NB4 (cell line): ENCODE data around the gene ZDHHC16.
"Not testable (repeated sequence)": the region's sequence is repeated elsewhere in the genome, so short reads cannot be mapped to it uniquely, and the experiment has no call there.

Source experiments
- DNase-seq: peaks from one replicate; pipeline ENCODE4 v3.0.0; 2010; ENCODE audit warnings: low read depth
- H3K4me3 ChIP-seq: one replicate; pipeline ENCODE4 v1.5.1; 2011; ENCODE audit warnings: mild to moderate bottlenecking, low read depth, low read length, moderate library complexity
- MYC ChIP-seq: IDR thresholded peaks from 2 replicates; pipeline ENCODE4 v1.6.1; 2011; ENCODE audit warnings: low read depth, low read length
- POLR2A ChIP-seq: IDR thresholded peaks from 2 replicates; pipeline ENCODE4 v1.6.1; 2011; ENCODE audit warnings: mild to moderate bottlenecking; ENCODE audit not compliant: insufficient read length; ENCODE audit errors: extremely low read depth
- TF ChIP-seq, protein P1 (sequence below): IDR thresholded peaks from one replicate; pipeline ENCODE4 v1.5.1; 2012; ENCODE audit warnings: low read depth, low read length
- TF ChIP-seq, protein P2 (sequence below): IDR thresholded peaks from 2 replicates; pipeline ENCODE4 v1.6.1; 2011; ENCODE audit warnings: low read depth, low read length

Gene ZDHHC16

DNA sequence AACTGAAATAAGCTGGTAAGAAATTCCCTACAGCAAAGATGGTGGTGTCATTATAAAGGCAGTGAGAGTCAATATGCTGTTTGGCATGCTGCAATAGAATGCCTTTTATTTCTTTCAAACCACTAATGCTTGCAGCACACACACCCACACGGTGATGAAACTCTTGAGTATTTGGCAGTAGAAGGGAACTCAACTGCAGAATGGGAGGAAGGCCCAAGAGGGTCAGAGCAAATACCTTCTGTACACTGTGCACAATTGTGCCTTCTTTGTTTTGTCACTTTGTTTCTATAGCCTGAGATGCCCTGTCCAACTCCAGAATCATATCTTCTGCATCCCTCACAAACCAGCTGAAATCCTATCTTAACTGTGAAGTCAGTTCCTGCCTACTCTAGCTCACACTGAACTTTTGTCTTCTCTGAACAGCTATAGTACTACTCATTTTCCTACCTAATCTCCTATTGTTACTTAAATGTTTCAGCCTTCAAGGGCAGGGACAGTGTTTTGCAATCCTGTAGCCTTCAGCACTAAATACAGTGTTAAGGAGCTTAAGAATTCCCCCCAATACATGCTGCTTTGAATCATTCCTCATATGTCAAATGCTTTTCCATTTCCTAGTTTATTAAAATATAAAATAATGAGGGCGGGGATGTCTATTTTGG, 30.1 kb downstream of the ZDHHC16 start:
- TF ChIP-seq POLR2A (no peak), MYC (no peak)
- TF ChIP-seq, protein P1, sequence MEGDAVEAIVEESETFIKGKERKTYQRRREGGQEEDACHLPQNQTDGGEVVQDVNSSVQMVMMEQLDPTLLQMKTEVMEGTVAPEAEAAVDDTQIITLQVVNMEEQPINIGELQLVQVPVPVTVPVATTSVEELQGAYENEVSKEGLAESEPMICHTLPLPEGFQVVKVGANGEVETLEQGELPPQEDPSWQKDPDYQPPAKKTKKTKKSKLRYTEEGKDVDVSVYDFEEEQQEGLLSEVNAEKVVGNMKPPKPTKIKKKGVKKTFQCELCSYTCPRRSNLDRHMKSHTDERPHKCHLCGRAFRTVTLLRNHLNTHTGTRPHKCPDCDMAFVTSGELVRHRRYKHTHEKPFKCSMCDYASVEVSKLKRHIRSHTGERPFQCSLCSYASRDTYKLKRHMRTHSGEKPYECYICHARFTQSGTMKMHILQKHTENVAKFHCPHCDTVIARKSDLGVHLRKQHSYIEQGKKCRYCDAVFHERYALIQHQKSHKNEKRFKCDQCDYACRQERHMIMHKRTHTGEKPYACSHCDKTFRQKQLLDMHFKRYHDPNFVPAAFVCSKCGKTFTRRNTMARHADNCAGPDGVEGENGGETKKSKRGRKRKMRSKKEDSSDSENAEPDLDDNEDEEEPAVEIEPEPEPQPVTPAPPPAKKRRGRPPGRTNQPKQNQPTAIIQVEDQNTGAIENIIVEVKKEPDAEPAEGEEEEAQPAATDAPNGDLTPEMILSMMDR = no peak
- TF ChIP-seq, protein P2, sequence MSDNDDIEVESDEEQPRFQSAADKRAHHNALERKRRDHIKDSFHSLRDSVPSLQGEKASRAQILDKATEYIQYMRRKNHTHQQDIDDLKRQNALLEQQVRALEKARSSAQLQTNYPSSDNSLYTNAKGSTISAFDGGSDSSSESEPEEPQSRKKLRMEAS = 0 out of 2 replicates have a peak, but pooled peaks have one; percentile 17
- no peak overlapping the region for H3K4me3 ChIP-seq
- DNase-seq = peak; percentile 60

DNA sequence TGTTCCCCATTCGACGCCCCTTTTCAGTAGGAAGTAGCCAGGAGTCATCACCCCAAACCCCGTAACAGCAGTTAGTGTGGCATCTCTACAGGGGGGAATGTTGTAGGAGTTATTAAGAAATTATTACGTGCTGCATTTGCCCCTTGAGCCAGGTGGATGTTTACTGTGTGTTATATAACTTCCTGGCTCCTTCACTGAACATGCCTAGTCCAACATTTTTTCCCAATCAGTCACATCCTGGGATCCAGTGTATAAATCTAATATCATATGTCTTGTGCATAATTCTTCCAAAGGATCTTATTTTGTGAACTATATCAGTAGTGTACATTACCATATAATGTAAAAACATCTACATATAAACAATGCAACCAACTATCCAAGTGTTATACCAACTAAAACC, 33.4 kb downstream of the ZDHHC16 start:
- not testable (repeated sequence) for DNase-seq, H3K4me3 ChIP-seq

GRCh38 chr10:97479939-97480338, 34.0 kb downstream of the ZDHHC16 start:
- TF ChIP-seq POLR2A (no peak), MYC (no peak)
- TF ChIP-seq, protein P2 = no peak
- TF ChIP-seq, protein P1 = no peak
- peak; percentile 51 for DNase-seq
- H3K4me3 ChIP-seq = no peak overlapping the region

DNA sequence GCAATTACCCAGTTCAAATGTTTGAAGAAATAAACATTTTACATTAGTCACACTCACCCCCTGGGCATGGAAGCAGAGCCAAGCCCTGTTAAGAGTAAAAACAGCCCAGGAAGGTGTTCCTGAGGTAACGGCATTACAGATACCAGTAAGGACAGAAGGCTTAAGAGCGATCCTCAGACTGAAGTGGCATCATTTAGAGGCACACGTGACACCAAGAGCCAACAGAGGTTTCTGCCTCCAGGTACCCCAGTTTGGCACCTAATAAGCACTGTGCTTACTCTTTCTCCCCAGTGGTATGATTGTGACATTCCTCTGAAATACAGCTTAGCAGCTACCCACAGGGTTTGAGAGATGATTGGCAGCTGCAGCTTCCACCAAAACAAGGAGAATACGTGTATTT, 35.1 kb downstream of the ZDHHC16 start:
- no peak for DNase-seq
- H3K4me3 ChIP-seq = no peak overlapping the region
- no peak for TF ChIP-seq POLR2A
- TF ChIP-seq, protein P1 = no peak
- TF ChIP-seq MYC = no peak
- TF ChIP-seq, protein P2 = no peak

- no peak for DNase-seq
- no peak overlapping the region for H3K4me3 ChIP-seq
- TF ChIP-seq POLR2A (no peak), MYC (no peak)
- TF ChIP-seq, protein P1 = no peak
- TF ChIP-seq, protein P2 = no peak
Measured at GRCh38 chr10:97482381-97482780, 36.4 kb downstream of the ZDHHC16 start.

GRCh38 chr10:97483506-97483905, 37.5 kb downstream of the ZDHHC16 start:
- no peak overlapping the region for H3K4me3 ChIP-seq
- TF ChIP-seq MYC (no peak), POLR2A (no peak)
- TF ChIP-seq, protein P2 = no peak
- DNase-seq = no peak

DNA sequence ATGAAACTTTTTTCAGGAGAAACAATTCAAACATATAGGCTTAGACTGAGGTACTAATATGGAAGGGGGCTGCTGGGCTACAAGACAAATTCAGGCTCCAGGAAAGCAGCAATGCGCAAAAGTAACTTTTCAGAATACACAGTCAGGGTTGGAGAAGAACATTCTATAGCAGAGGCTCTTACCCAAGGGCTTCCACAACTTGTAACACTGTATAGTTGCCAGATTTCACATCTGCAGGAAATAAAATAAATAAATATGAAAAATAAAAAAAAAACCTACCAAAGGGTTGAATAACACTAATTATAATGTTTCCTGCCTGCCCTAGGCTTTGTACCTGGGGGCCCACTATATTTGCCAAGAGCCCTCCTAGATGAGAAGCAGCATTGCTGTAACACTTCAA, 37.9 kb downstream of the ZDHHC16 start:
- H3K4me3 ChIP-seq = no peak overlapping the region
- DNase-seq = no peak
- no peak for TF ChIP-seq MYC
- no peak for TF ChIP-seq POLR2A
- TF ChIP-seq, protein P2 = no peak
- TF ChIP-seq, protein P1 = no peak
